SU-DHL-6 (cell line): Measurements from ENCODE around the gene SCNM1.

Source experiments
- CTCF ChIP-seq: fragments of 200-600 bp; sonication (generic); IDR thresholded peaks from one replicate; pipeline ENCODE4 v1.5.1; 2017; ENCODE audit warnings: antibody characterized with exemption, mild to moderate bottlenecking, low read length, moderate library complexity; ENCODE audit not compliant: insufficient read depth, poor library complexity, severe bottlenecking
- EZH2phosphoT487 ChIP-seq: fragments of 200-600 bp; sonication (generic), shearing (Covaris generic); conservative IDR thresholded peaks from 2 replicates; pipeline ENCODE4 v1.6.1; 2018; ENCODE audit warnings: mild to moderate bottlenecking, antibody characterized with exemption, low read length, moderate library complexity, mixed read lengths

- TF ChIP-seq CTCF (no peak), EZH2phosphoT487 (no peak)
Observed at GRCh38 chr1:151144474-151145303, 21.3 kb upstream of the SCNM1 start.
